HCT116 (cell line): ENCODE measurements around the gene ZNF853. TPM values are rescaled to one million over a fixed set of nuclear protein-coding genes. Genes with fewer than 3 reads are reported as not detected.

Experiments
- ATAC-seq: fragments of 200-7000 bp; cut with Tn5 transposase; 2 replicates; pipeline ENCODE4 v1.9.1; 2020; ENCODE audit warnings: mild to moderate bottlenecking, moderate library complexity
- BruUV-seq: library from RNA; stranded (reverse); fragments of 400-500 nt; replicated peaks from 2 replicates; lab custom pipeline; 2021; lab: Mats Ljungman, UMichigan
- CTCF ChIA-PET: fragments of 300-600 bp; sonication (Branson Sonifier 250); formaldehyde crosslinking; loops from one replicate; lab custom pipeline; 2021; ENCODE audit warnings: antibody characterized with exemption; lab: Charles Lee
- POLR2A ChIA-PET: fragments of 300-600, 350-600 bp; sonication (Branson Sonifier 250); formaldehyde crosslinking; loops from one replicate; lab custom pipeline; 2021; ENCODE audit warnings: antibody characterized with exemption; lab: Charles Lee
- RAD21 ChIA-PET, 2 experiments: fragments of 300-600 bp; sonication (Branson Sonifier 250); formaldehyde crosslinking; loops; one replicate each; lab custom pipeline; 2023; ENCODE audit warnings: low total read pairs in 2 of 2; ENCODE audit not compliant: uncharacterized antibody in 2 of 2, unreplicated experiment in 2 of 2, low non-redundant PET in 1 of 2; lab: Charles Lee
- DNase-seq: peaks from one replicate; pipeline ENCODE4 v3.0.0-alpha.2; 2010; ENCODE audit warnings: low read depth, low spot score
- H2AFZ ChIP-seq: fragments of 200-600 bp; shearing (Covaris generic), sonication (generic); 2 replicates; pipeline ENCODE4 v1.6.1; 2017; ENCODE audit warnings: low read depth, mixed run types, mixed read lengths, antibody characterized with exemption, low read length; ENCODE audit not compliant: poor library complexity, severe bottlenecking
- H3K27ac ChIP-seq: 2 replicates; pipeline ENCODE4 v1.5.1; 2012; ENCODE audit warnings: low read depth, low read length
- H3K27me3 ChIP-seq: fragments of 200-600 bp; sonication (generic); 2 replicates; pipeline ENCODE4 v1.6.1; 2016; ENCODE audit warnings: mixed run types, low read length, mixed read lengths; ENCODE audit not compliant: insufficient read depth
- H3K36me3 ChIP-seq, 2 experiments: fragments of 200-500 bp in 1 of 2; fragments of 200-600 bp in 1 of 2; sonication (Bioruptor generic) in 1 of 2; sonication (generic) in 1 of 2; 2 replicates each; pipeline versions ENCODE4 v1.5.1 to v1.6.1; 2014 to 2016; ENCODE audit warnings: low read length in 2 of 2, inconsistent platforms in 1 of 2, mixed read lengths in 1 of 2, mixed run types in 1 of 2; ENCODE audit not compliant: insufficient read depth in 2 of 2, control insufficient read depth in 1 of 2
- H3K4me1 ChIP-seq, 2 experiments: fragments of 200-600 bp in 1 of 2; sonication (generic) in 1 of 2; 2 replicates each; pipeline versions ENCODE4 v1.5.1 to v1.6.1; 2012 to 2017; ENCODE audit warnings: low read length in 2 of 2, inconsistent platforms in 1 of 2, mild to moderate bottlenecking in 1 of 2, mixed read lengths in 1 of 2, mixed run types in 1 of 2, moderate library complexity in 1 of 2; ENCODE audit not compliant: insufficient read depth in 2 of 2, control insufficient read depth in 1 of 2
- H3K4me2 ChIP-seq: fragments of 200-600 bp; sonication (generic); 2 replicates; pipeline ENCODE4 v1.6.1; 2017; ENCODE audit warnings: mixed run types, low read length, mixed read lengths
- H3K4me3 ChIP-seq, 2 experiments: fragments of 200-600 bp in 1 of 2; sonication (generic) in 1 of 2; replicated peaks in 1 of 2; 2 replicates each; pipeline ENCODE4 v1.5.1; 2011 to 2016; ENCODE audit warnings: low read length in 2 of 2, control low read depth in 1 of 2, low read depth in 1 of 2, mild to moderate bottlenecking in 1 of 2, mixed read lengths in 1 of 2, mixed run types in 1 of 2
- H3K79me2 ChIP-seq: fragments of 200-600 bp; sonication (generic); 2 replicates; pipeline ENCODE4 v1.6.1; 2017; ENCODE audit warnings: mild to moderate bottlenecking, mixed run types, low read length, moderate library complexity, mixed read lengths; ENCODE audit not compliant: insufficient read depth
- H3K9ac ChIP-seq: fragments of 200-600 bp; sonication (generic); 2 replicates; pipeline ENCODE4 v1.6.1; 2016; ENCODE audit warnings: low read length, mixed read lengths
- H3K9me2 ChIP-seq: fragments of 200-600 bp; sonication (generic), shearing (Covaris generic); 2 replicates; pipeline ENCODE4 v1.6.1; 2017; ENCODE audit warnings: mixed run types, mild to moderate bottlenecking, moderate library complexity; ENCODE audit not compliant: insufficient read depth
- H3K9me3 ChIP-seq, 2 experiments: fragments of 200-500 bp in 1 of 2; fragments of 200-600 bp in 1 of 2; sonication (Bioruptor generic) in 1 of 2; sonication (generic) in 1 of 2; 2 replicates each; pipeline ENCODE4 v1.6.1; 2014 to 2017; ENCODE audit warnings: low read length in 2 of 2, mixed read lengths in 2 of 2, inconsistent platforms in 1 of 2, low read depth in 1 of 2, mild to moderate bottlenecking in 1 of 2, mixed run types in 1 of 2, moderate library complexity in 1 of 2; ENCODE audit not compliant: control insufficient read depth in 1 of 2, insufficient read depth in 1 of 2
- H4K20me1 ChIP-seq: fragments of 200-600 bp; sonication (generic), shearing (Covaris generic); 2 replicates; pipeline ENCODE4 v1.6.1; 2017; ENCODE audit warnings: mixed run types, mild to moderate bottlenecking, moderate library complexity; ENCODE audit not compliant: insufficient read depth
- CBX3 ChIP-seq: IDR thresholded peaks from 2 replicates; pipeline ENCODE4 v1.6.1; 2012; ENCODE audit warnings: low read depth
- CEBPB ChIP-seq: IDR thresholded peaks from 2 replicates; pipeline ENCODE4 v1.6.1; 2012; ENCODE audit warnings: low read depth
- ELF1 ChIP-seq: IDR thresholded peaks from 2 replicates; pipeline ENCODE4 v1.6.1; 2012; ENCODE audit warnings: low read depth, borderline replicate concordance
- EZH2 ChIP-seq: fragments of 200-600 bp; sonication (generic); IDR thresholded peaks from 2 replicates; pipeline ENCODE4 v1.6.1; 2017; ENCODE audit warnings: antibody characterized with exemption, mixed run types
- FOSL1 ChIP-seq: IDR thresholded peaks from 2 replicates; pipeline ENCODE4 v1.6.1; 2012; ENCODE audit warnings: low read depth
- JUND ChIP-seq: IDR thresholded peaks from 2 replicates; pipeline ENCODE4 v1.6.1; 2012
- POLR2A ChIP-seq: IDR thresholded peaks from 2 replicates; pipeline ENCODE4 v1.7.0; 2011; ENCODE audit warnings: borderline replicate concordance; ENCODE audit not compliant: insufficient read depth, insufficient read length; ENCODE audit errors: extremely low read depth
- POLR2AphosphoS5 ChIP-seq: IDR thresholded peaks from 2 replicates; pipeline ENCODE4 v1.6.1; 2011; ENCODE audit warnings: mild to moderate bottlenecking, low read depth, low read length, moderate library complexity
- RAD21 ChIP-seq: IDR thresholded peaks from 2 replicates; pipeline ENCODE4 v1.6.1; 2012; ENCODE audit warnings: low read depth, mild to moderate bottlenecking
- SIN3A ChIP-seq: IDR thresholded peaks from 2 replicates; pipeline ENCODE4 v1.6.1; 2012; ENCODE audit warnings: low read depth
- SP1 ChIP-seq: IDR thresholded peaks from 2 replicates; pipeline ENCODE4 v1.6.1; 2012; ENCODE audit warnings: low read depth
- SRF ChIP-seq: IDR thresholded peaks from 2 replicates; pipeline ENCODE4 v1.6.1; 2012; ENCODE audit warnings: low read depth
- ZFX ChIP-seq: fragments of 450-650 bp; IDR thresholded peaks from 2 replicates; pipeline ENCODE4 v1.6.1; 2017
- ZNF274 ChIP-seq: fragments of 200-500 bp; sonication (Bioruptor generic); IDR thresholded peaks from 2 replicates; pipeline ENCODE4 v1.6.1; 2014; ENCODE audit warnings: mild to moderate bottlenecking, low read depth, low read length, inconsistent platforms
- intact Hi-C: fragments of 100-400 bp; cut with micrococcal nuclease; formaldehyde crosslinking; loops from 2 replicates; pipeline ENCODE4 v1.10.0; 2022
- total RNA-seq: library from RNA; stranded (reverse); gene quantifications from one replicate; pipeline ENCODE4 v1.2.1, GENCODE V29; 2021; ENCODE audit not compliant: unreplicated experiment
- TF ChIP-seq, protein P1 (sequence below), 3 experiments: fragments of 200-600 bp in 1 of 3; sonication (generic) in 1 of 3; IDR thresholded peaks in 2 of 3; conservative IDR thresholded peaks in 1 of 3; 2 replicates each; pipeline ENCODE4 v1.5.1; 2012 to 2017; ENCODE audit warnings: low read depth in 2 of 3, low read length in 2 of 3, antibody characterized with exemption in 1 of 3, borderline replicate concordance in 1 of 3, control low read depth in 1 of 3, mild to moderate bottlenecking in 1 of 3, mixed read lengths in 1 of 3, mixed run types in 1 of 3, moderate library complexity in 1 of 3; ENCODE audit not compliant: insufficient read depth in 1 of 3
- TF ChIP-seq, protein P2 (sequence below): IDR thresholded peaks from 2 replicates; pipeline ENCODE4 v1.6.1; 2012
- TF ChIP-seq, protein P3 (sequence below): IDR thresholded peaks from 2 replicates; pipeline ENCODE4 v1.6.1; 2012; ENCODE audit warnings: low read depth
- TF ChIP-seq, protein P4 (sequence below): IDR thresholded peaks from 2 replicates; pipeline ENCODE4 v1.6.1; 2012

The ZNF853 gene
- total RNA-seq, 1 experiment from 2014 or later = 0.05 TPM

DNA sequence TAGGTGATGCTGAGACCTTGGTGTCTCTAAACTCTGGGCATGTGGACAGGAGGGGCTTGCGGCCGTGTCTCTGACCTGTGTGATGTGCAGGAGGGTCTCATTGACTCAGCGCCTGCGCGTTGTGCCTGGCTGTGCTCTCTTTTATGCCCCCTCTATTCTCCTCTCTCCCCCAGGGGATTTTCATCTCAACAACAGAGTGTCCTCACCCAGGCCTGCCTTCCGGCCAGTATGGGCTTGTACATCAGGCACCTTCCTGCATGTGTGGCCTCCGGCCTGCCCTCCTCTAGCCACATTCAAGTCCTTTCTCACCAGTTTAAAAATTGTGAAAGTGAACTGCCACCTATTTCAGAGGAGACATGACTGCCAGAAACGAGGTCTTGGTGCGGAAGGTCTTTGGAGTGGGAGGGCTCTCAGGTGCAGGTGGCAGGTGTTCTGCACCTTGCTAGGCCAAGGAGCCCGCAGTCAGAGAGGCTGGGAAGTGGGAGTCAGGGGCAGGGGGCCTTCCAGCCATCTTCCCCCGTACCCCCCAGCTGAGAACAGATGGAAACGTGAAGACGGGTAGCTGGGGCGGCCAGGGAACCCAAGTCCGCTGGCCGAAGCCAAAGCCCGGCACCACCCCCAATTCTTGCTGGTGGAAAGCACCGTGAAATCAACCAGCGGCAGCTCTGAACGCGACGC, 26.1 kb upstream of the ZNF853 start (continued):
- TF ChIP-seq, protein P1, sequence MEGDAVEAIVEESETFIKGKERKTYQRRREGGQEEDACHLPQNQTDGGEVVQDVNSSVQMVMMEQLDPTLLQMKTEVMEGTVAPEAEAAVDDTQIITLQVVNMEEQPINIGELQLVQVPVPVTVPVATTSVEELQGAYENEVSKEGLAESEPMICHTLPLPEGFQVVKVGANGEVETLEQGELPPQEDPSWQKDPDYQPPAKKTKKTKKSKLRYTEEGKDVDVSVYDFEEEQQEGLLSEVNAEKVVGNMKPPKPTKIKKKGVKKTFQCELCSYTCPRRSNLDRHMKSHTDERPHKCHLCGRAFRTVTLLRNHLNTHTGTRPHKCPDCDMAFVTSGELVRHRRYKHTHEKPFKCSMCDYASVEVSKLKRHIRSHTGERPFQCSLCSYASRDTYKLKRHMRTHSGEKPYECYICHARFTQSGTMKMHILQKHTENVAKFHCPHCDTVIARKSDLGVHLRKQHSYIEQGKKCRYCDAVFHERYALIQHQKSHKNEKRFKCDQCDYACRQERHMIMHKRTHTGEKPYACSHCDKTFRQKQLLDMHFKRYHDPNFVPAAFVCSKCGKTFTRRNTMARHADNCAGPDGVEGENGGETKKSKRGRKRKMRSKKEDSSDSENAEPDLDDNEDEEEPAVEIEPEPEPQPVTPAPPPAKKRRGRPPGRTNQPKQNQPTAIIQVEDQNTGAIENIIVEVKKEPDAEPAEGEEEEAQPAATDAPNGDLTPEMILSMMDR (IDR thresholded peaks at IDR 0.05 in 2 of 3, conservative IDR thresholded peaks at IDR 0.05 in 1 of 3; ENCODE audit: borderline replicate concordance in 1 of 3, insufficient read depth in 1 of 3, low read depth in 2 of 3, low read length in 2 of 3) = no peak
- TF ChIP-seq CEBPB (no peak), FOSL1 (no peak), JUND (no peak), SP1 (no peak), SIN3A (no peak), RAD21 (no peak)

DNA sequence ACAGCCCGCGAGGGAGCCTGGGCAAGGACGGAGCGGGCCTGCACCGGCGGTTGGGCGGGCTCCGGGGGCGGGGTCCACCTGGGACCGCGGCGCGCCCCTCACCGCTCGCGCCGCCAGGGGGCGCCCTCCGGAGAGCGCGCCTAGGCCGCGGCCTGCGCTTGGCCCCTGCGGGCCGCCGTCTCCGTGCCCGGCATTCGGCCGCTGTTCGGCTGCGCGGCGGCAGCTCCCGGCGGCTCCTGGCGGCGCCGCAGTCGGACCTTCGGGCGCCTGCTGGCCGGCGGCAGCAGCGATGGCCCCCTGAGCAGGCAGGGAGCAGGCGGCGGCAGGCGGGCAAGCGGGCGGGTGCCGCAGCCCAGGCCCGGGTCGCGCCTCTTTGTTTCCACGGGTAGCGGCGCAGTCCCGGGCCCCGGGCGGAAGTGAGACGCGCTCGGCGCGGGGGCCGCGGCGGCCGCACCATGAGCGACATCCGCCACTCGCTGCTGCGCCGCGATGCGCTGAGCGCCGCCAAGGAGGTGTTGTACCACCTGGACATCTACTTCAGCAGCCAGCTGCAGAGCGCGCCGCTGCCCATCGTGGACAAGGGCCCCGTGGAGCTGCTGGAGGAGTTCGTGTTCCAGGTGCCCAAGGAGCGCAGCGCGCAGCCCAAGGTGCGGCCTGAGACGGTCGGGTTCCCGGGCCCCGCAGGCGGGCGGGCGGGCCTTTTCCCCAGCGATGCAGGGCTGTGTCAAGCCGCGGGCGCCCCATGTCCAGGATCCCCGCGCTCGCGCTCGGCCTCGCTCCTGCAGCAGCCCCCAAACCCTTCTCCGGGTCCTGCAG, 25.4 kb upstream of the ZNF853 start, which contains the start of gene INTS15:
Gene INTS15, plus strand, starts transcription at position 193 of the 816 bp plus-strand sequence. Its CDS starts 263 bp downstream, at position 456.
- DNase-seq (peak; percentile 69), ATAC-seq (peak; percentile 92)
- peak within 1 kb of the TSS; percentile 85 for H3K4me2 ChIP-seq
- ChIA-PET RAD21 (no interaction called here), POLR2A (interaction anchor here (0.7 kb wide), 1 partner anchor 32 kb away, joined by 3 read pairs; no protein-coding TSS in a partner anchor), CTCF (interaction anchor here (0.6 to 1.2 kb wide), 6 partner anchors 9 to 340 kb away, joined by 3 to 7 read pairs (median 4); partner anchors contain the start of gene ZDHHC4)
- no peaks in the 10 kb centered on the region for H3K9me3 ChIP-seq
- peaks cover 9 to 15% of the 10 kb centered on the region in 2 experiments; a peak in 3 of 4 replicates for H3K36me3 ChIP-seq
- peak within 1 kb of the TSS; percentile 68 for H3K9ac ChIP-seq
- H3K4me3 ChIP-seq = peak within 1 kb of the TSS; percentile 82 to 86
- H2AFZ ChIP-seq = no peak within 1 kb of the TSS
- H3K79me2 ChIP-seq = peaks cover 18% of the 10 kb centered on the region; the same call in 1 of the 2 replicates
- peak within 1 kb of the TSS; percentile 84 for H3K27ac ChIP-seq
- no peaks in the 10 kb centered on the region for H3K9me2 ChIP-seq
- H3K4me1 ChIP-seq = peaks cover 9 to 17% of the 10 kb centered on the region in 2 experiments
- H4K20me1 ChIP-seq = no peaks in the 10 kb centered on the region
- BruUV-seq = no TSS peak
- H3K27me3 ChIP-seq = no peaks in the 10 kb centered on the region
- intact Hi-C loops = loop anchor here (10.0 kb wide), 1 partner anchor 265 kb away; no protein-coding TSS in a partner anchor
- TF ChIP-seq ELF1 = no peak
- 0 out of 2 replicates have a peak, but pooled peaks have one; percentile 41 for TF ChIP-seq CBX3
- peak; percentile 96 for TF ChIP-seq ZFX
- TF ChIP-seq SP1 = peak; percentile 24; the same call in 1 of the 2 replicates
- peak; percentile 97 for TF ChIP-seq POLR2AphosphoS5
- TF ChIP-seq, protein P2, sequence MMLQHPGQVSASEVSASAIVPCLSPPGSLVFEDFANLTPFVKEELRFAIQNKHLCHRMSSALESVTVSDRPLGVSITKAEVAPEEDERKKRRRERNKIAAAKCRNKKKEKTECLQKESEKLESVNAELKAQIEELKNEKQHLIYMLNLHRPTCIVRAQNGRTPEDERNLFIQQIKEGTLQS = no peak
- TF ChIP-seq, protein P3, sequence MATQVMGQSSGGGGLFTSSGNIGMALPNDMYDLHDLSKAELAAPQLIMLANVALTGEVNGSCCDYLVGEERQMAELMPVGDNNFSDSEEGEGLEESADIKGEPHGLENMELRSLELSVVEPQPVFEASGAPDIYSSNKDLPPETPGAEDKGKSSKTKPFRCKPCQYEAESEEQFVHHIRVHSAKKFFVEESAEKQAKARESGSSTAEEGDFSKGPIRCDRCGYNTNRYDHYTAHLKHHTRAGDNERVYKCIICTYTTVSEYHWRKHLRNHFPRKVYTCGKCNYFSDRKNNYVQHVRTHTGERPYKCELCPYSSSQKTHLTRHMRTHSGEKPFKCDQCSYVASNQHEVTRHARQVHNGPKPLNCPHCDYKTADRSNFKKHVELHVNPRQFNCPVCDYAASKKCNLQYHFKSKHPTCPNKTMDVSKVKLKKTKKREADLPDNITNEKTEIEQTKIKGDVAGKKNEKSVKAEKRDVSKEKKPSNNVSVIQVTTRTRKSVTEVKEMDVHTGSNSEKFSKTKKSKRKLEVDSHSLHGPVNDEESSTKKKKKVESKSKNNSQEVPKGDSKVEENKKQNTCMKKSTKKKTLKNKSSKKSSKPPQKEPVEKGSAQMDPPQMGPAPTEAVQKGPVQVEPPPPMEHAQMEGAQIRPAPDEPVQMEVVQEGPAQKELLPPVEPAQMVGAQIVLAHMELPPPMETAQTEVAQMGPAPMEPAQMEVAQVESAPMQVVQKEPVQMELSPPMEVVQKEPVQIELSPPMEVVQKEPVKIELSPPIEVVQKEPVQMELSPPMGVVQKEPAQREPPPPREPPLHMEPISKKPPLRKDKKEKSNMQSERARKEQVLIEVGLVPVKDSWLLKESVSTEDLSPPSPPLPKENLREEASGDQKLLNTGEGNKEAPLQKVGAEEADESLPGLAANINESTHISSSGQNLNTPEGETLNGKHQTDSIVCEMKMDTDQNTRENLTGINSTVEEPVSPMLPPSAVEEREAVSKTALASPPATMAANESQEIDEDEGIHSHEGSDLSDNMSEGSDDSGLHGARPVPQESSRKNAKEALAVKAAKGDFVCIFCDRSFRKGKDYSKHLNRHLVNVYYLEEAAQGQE = no peak
- TF ChIP-seq EZH2 = no peak
- no peak for TF ChIP-seq SRF
- no peak for TF ChIP-seq ZNF274
- TF ChIP-seq, protein P4, sequence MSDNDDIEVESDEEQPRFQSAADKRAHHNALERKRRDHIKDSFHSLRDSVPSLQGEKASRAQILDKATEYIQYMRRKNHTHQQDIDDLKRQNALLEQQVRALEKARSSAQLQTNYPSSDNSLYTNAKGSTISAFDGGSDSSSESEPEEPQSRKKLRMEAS = no peak
- peak; percentile 81 for TF ChIP-seq POLR2A
- no peak for TF ChIP-seq FOSL1
